Gastrocnemius medialis (tissue), 4 donors: ENCODE data around the gene ARID5B.
A peak's percentile ranks its signal among the peaks of the same experiment; 100 is the strongest.

Source experiments
- CTCF ChIP-seq, 5 experiments: fragments of 450-650 bp in 3 of 5; fragments of 200-600 bp in 2 of 5; sonication (generic) in 2 of 5; IDR thresholded peaks in 4 of 5; conservative IDR thresholded peaks in 1 of 5; 1 replicate in 4 of 5; 2 replicates in 1 of 5; pipeline ENCODE4 v1.5.1; 2016 to 2019; ENCODE audit warnings: antibody characterized with exemption in 5 of 5, mild to moderate bottlenecking in 3 of 5, moderate library complexity in 3 of 5
- POLR2A ChIP-seq, 2 donors: fragments of 450-650 bp; IDR thresholded peaks; one replicate each; pipeline ENCODE4 v1.6.1; 2017; ENCODE audit warnings: antibody characterized with exemption in 2 of 2, mild to moderate bottlenecking in 2 of 2, moderate library complexity in 2 of 2

GRCh38 chr10:62052276-62052675 lies 150.8 kb downstream of the ARID5B start:
- TF ChIP-seq CTCF (IDR thresholded peaks at IDR 0.05 in 4 of 5, conservative IDR thresholded peaks at IDR 0.05 in 1 of 5) (no peak), POLR2A (IDR thresholded peaks at IDR 0.05) (peak; percentile 66 to 72)
